Stimulated activated CD4-positive, alpha-beta T cell treated with anti-CD3 and anti-CD28 coated beads, Interleukin-15, amount 100 ng/mL, for 48 hours (primary cell): Measurements from ENCODE around the gene PSMB2.

Source experiments
- DNase-seq, 2 donors: peaks; one replicate each; pipeline ENCODE4 v3.0.0-alpha.2; 2020; ENCODE audit warnings: low read depth in 2 of 2

Gene PSMB2

DNA sequence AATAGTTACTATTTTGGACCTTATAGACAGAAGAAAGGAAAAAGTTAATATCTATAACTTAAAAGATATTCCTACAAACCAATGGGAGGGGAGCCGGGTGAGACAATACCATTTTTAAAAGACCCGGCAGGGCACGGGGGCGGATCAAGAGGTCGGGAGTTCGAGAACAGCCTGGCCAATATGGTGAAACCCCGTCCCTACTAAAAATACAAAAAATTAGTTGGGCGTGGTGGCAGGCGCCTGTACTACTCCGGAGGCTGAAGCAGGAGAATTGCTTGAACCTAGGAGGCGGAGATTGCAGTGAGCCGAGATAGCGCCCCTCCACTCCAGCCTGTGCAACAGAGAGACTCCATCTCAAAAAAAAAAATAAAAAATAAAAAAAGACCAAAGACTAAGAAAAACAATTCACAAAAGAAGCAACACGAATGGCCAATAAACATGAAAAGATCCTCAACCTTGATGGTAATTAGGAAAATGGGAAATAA, 1.2 kb upstream of the PSMB2 start:
- peak in 1 of 2 donors; percentile 3 for DNase-seq

DNA sequence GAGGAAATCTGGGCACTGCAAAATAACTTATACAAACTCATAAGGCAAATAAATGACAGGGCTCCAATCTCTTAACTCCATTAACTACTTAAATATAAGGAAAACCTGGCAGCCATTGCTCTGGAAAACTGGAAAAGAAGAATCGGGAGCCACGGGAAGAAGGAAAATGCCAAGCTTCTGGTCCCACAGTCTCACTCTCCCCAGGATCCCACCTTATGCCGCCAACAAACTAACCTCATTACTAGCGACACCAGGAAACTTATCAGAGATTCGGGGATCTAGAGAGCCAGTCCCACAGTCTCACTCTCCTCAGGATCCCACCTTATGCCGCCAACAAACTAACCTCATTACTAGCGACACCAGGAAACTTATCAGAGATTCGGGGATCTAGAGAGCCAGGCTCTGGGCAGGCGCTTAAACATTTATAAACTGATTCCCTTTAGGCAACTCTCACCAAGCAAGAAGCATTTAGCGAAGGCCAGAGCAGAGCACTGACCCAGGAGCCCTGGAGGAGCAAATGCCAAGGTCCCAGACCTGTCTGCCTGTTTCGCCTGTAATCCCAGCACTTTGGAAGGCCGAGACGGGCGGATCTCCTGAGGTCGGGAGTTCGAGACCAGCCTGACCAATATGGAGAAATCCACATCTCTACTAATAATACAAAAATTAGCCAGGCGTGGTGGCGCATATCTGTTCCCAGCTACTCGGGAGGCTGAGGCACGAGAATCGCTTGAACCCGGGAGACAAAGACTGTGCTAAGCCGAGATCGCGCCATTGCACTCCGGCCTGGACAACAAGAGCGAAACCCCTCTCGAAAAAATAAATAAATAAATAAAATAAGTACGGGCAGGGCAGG, 720 bp downstream of the PSMB2 start:
- no peak for DNase-seq

DNA sequence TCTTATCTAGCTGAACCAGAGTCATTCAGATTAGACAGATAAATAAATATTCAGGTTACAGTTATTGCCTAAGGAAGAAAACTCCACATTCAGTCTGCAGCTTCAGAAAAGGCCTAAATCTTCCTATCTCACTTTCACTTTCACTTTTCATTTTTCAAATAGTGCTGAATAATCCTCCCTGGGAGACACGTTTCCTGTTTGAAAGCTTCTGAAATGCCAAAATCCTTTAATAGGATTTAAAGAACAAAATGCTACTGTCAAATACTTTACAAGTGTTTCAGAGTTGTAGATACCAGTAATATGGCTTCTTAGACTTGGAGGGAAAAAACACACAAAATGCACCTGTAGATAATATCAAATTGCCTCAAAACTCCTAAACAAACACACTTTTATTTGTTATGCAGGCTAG, 3.9 kb downstream of the PSMB2 start:
- DNase-seq, result no peak

DNA sequence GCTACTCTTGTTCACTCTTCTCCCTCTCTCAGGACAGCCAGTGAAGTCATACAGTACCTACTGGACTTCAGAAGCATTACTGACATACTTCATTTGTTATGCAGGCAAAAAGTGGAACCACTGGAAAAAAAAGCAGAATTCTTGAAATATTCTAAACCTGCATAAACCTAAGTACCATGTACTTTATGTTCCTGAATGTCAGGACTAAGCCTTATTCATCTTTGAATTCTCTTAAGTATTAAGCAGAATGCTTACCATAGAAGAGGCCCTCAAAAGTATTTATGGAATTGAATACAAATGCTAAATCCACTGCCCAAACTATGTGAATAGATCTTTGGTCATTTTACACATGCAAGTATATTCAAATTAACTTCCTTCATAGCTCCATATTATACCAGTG, 7.8 kb downstream of the PSMB2 start:
- DNase-seq, result no peak

DNA sequence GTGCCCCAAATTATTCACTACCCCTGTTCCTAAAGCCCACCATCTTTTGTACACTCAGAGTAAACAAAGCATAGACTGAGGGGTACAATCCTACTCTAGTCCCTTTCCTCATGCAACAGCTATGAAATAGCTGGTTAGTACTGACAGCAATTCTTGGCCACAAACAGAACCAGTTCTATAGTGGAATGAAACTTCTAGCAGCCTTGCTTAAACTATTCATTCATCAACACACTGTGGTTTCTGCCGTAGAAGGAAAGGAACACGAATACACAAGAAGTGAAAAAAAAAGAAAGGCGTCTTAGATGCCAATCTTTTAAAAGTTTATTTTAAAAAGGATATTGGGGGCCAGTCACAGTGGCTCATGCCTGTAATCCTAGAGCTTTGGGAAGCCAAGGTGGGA, 9.9 kb downstream of the PSMB2 start:
- no peak for DNase-seq

DNA sequence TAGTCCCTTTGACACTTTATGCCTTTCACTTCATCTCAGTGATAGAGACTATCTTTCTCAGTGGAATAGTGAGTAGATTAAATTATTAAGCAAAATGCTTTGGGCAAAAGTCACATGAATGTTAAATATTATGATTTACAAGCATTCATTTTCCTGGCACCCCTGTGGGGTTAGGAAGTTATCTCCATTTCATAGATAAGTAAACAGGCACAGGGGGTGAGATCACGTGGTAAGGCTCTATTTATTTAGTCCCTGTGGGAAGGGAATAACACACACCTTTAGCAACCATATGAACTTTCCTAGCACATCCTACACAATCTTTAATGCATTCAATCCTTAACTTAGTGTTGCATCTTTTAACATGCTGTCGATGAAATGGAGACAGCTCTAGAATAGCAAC, 12.3 kb downstream of the PSMB2 start:
- no peak for DNase-seq

DNA sequence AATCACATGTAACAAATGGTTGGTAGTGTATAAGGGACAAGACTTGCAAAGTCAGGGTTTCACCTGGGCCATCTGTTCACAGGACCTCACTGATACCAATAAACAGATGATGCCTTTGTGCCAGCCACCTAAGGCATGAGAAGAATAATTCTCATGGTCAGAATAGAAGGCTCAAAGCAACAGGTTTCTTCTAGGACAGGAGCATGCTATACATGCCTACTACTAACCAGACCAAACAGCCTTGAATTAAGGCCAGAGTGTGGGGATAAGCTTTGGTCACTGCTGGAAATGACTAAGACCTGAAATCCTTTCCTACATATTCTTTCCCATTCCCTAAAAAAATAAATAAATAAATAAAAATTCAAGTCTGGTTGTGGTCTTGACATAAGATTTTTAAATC, 17.5 kb downstream of the PSMB2 start:
- DNase-seq, result no peak

DNA sequence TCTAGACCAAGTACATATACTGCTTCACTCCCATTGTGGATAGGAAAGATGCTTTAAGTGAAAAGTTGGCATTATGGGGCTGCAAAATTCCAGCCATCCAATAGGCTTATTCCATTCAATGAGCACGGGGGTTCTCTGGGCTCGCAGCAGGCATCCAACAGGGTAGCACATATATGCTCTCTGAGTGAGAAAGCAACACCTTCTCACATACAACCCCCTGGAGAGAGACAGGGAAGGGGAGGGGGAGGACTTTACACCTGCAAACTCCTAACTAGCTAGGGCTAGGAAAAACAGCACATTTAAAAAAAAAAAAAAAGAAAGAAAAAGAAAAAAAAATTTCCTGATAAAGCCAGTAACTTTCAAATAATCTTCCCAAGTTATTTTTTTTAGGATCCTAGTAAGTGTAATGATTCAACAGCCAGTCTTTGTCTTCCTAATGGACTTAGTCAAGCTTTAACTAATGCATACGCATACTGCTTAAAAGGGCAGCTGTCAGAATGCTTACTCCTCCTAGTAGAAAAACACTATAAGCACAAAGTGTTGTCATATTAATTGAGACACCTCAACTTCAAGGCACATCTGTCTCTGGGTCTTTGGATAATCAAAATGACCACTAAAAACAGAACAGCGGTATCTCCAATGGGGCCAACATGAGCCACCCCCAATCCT, 18.7 kb downstream of the PSMB2 start:
- DNase-seq, result no peak

DNA sequence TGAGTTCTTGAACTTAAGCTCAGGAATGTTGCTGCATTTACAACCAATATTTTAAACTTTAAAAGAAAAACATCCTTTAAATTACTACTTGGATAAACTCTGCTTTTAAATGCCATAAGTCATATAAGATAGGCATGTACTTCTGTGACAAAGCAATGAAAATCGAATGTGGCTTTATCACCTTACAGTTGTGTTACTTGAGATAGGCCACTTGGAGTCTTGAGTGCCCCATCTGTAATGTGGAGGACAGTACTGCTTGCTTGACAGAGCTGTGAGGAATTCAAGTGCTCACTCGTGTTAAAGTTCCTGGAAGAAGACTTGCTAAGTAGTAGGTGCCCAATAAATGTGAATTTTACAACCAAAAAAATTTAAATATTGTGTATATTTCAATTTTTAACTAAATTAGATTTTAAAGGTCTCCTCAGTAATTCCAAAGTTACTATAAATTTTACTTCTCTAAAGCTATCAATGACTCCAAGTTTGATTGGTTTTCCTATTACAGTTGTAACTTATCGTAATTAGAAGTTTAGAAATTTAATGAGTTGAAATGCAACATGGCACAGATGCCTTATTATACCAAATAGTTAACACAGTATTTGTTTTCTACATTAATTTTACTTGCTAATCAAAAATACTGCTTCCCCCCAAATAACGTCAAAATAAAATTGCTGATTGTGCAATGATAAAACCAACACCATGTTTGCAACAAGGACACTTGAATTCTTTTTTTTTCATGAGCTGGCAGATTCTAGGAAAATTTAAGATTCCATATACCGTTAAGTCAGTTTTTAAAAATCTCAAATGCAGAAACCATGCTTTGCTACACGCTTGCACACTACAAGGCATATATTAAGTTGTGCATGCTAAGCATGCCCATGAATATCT, 21.8 kb downstream of the PSMB2 start:
- no peak for DNase-seq

DNA sequence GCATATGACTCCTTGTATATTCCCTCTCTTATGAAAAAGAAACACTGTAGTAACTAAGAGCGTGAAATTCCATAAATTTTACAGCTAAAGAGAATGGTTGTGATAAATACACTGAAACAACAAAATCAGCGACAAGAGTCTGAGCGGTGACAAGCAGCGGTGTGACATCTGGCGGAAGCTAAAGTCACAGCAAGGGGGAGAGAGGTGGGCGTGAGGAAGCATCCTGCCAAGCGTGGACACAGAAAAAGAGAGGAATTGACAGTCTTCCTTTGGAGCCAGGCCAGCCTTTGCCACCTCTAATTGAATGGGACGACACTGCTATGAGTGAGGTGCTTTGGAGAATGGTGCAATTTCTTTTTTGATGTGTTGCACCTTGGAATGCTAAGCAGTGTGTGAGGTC, 25.9 kb downstream of the PSMB2 start:
- DNase-seq, result no peak

DNA sequence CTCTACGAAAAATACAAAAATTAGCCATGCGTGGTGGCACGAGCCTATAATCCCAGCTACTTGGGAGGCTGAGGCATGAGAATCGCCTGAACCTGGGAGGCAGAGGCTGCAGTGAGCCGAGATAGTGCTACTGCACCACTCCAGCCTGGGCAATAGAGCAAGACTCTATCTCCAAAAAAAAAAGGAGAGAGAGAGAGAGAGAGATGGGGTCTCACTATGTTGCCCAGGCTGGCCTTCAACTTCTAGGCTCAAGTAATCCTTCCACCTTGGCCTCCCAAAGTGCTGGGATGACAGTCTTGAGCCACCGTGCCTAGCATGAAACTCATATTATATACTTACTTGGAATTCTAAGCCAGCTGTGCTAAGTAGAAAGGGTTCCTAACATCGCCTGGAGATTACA, 29.7 kb downstream of the PSMB2 start:
- DNase-seq, result no peak

DNA sequence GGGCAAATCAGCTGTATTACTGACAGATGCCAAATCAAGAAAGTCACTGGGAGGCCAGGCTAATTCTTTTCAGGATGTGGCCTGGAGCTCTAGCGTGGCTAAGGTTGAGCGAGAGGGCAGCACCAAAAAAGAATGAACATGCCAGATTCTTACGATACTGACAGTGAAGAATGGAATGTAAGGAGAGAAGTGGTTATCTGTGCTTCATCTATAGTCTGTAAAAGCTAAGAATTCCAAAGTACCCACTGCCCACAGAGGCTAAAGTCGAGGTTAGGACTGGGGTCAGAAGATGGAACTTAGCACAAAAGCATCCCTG, 35.5 kb downstream of the PSMB2 start:
- no peak for DNase-seq

DNA sequence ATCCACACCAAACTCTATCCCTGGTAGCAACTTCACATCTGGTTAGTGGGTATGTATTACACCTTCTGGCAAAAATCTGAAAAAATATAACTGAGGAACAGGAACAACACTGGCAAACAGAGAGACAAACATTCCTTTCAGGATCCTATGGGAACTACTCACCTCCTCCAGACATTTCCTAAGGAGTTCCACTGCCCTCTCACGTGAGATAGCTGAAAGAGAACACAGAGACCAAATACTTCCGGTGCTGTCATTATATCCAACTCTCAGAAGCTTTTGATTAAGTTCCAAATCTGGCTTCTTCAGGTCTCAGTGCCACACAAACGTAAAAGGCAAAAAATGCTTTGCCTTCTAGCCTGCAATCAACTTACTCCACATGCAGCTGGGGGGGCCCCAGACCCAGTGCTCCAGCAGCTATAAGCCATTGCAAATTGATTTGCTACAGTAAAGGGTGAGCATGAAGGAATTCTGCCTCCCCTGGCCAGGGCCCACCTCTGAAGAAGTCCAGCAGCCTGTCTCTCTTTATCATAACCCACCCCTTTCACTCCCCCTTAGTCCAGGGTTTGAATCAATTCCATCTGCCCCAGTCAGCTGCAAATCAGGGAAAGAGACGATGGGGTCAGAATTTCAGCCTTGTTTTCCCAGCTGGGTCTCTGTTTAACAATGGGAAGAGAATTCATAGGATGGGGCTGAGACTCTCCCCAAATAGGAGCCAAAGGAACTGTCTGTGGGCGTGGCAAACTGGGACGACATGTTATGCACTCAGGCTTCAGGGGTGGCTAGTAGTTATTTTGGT, 36.1 kb downstream of the PSMB2 start:
- DNase-seq, result no peak

DNA sequence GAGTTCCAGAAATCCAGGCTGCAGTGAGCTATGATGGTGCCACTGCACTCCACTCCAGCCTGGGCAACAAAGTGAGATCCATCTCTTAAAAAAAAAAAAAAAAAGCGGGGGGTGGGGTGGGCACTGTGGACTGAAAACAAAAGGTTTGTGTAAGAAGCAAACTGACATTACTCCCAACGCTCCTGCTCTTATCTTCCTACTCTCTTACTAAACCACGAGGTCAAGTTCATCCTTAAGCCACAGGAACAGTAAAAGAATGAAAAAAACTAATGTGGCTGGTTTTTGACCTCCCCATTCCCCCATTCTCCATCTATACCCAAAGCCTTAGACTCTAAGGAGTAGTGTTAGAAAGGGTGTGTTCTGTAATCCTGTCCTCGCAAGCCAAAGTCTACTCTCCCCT, 37.4 kb downstream of the PSMB2 start:
- no peak for DNase-seq

DNA sequence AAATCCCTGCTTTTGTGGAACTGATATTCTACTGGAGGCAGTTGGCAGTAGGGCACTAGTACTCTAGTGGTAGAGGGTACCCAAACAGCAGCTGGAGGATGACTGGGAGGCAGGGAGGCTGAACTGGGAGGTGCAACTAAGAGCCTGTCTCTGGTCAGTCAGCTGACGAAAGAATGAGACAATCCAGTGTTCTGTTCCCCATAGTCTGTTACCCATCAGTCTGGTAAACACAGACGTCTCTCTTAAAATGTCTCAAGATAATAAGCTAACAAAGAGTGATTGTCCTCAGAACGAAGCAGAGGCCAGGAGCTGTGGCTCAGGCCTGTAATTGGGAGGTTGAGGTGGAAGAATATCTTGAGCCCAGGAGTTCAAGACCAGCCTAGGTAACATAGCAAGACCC, 37.9 kb downstream of the PSMB2 start:
- no peak for DNase-seq

DNA sequence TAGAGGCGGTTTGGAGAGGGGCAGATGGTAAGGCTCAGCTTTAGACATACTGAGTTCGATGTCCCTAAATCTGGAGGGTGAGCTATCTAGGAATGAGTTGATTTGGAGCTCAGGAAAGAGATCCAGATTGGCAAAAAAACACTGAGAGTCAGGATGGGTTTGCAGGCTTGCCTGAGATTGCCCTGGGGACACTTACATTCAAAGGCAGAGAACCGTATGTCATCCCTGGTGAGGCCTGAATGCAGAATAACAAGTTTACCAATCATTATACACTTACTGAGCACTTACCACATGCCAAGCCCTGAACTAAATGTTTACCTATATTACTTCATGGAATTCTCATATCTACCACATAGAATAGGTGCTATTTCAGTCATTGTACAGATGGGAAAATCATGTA, 40.7 kb downstream of the PSMB2 start:
- no peak for DNase-seq

DNA sequence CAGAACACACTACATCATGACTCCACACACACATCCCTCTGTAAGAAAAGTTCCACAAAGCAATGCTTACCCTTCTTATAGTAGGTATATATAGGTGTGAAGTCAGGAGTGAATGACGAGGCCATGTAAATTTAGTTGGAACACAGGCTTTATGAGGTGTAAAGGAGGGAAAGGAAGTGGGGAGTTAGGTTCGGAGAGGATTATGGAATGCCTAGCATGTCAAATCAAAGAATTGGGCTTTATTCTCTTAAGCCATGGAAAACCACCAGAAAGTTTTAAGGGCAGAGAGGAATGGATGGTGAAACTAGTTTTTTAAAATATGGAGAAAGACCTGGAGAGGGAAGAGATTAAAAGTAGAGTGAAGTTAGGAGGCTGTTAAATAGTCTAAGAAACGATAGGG, 41.9 kb downstream of the PSMB2 start:
- no peak for DNase-seq

DNA sequence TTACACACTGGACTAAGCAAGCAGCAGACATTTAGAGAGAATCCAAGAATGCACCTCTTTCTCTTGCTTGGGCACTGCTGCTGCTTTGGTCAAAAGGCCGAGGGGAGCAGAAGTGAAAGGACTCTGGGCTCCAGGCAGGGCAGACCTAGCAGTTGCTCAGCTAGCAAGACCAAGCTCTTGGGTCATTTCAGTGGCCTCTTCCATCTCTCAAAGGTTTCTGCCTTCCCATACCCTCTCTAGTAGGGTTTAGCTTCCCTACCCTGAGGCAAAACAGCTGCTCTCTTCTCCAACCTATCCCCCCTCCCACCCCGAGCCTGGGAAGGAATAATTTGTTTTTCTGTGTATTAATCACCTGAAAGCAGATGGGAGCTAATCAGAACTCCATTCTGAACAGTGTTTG, 42.4 kb downstream of the PSMB2 start:
- DNase-seq, result no peak

DNA sequence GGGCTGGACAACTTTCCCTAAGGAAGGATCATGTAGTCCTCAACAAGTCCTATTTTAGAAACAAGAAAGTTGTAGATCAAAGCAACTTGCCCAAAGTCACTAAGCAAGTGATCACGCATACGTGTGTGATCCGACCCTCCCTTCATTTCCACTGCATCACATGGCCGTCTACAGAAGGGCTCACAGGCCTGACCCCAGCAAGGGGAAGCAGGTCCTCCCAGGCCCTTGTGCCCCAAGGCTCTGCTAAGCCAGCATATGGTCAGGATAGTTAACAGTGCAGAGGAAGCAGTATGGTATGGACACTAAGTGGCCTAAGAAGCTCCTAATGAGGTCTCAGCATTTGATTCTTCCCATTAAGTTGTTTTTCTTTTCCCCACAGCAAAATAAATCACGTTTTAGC, 43.5 kb downstream of the PSMB2 start:
- DNase-seq, result no peak

DNA sequence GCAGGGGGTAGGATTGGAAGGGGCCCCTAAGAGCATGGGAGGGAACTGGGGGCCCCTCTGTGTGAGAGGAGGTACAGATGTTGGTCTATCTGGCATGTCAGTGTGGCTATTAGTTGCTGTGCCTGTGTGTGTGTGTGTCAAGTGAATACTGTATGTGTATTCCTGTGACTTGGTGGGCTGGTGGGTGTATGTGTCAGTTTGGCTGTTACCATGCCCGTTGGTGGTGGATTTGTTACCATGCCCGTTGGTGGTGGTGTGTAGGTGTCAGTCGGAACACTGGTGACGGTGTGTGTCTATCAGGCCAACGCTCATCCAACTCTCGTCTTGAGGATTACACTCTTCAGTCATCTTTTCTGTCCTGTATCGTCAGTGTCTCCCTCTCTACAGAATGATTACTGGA, 45.6 kb downstream of the PSMB2 start:
- DNase-seq, result no peak

DNA sequence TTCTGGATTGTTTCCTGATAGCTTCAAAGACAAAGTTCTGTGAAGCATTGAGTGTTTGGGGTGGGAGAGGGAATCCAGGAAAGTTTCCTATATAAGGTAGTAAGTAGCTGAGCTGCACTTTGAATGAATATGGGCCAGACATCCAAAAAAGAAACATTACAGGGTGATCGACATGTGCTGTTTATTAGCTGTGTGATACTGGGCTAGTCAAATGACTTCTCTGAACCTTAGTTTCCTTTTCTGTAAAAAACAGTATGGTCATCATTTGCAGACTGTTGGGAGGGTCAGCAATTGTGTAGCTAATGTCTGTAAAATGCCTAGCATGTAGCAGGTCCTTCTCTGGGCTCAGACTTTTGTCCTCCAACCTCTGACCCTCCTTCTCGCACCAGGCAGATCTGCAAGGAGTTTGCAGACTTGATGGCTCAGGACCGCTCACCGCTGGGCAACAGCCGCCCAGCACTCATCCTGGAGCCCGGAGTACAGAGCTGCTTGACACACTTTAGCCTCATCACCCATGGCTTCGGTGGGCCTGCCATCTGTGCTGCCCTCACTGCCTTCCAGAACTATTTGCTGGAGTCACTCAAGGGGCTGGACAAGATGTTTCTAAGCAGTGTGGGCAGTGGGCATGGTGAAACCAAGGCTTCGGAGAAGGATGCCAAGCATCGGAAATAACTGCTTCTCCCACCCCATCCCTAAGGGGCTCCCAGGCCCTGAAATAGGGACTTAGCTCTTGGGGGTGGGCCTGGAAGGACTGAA, 47.1 kb downstream of the PSMB2 start:
- DNase-seq, result no peak
